Liver (tissue), 3 donors: ENCODE data around the gene FRMD4A.

Experiments
- ATF3 ChIP-seq: IDR thresholded peaks from 2 replicates; pipeline ENCODE4 v1.6.1; 2016; ENCODE audit warnings: antibody characterized with exemption
- CTCF ChIP-seq: fragments of 150-350 bp; IDR thresholded peaks from 2 replicates; pipeline ENCODE4 v1.5.1; 2017; ENCODE audit warnings: improper control_type of control experiment, low read depth, low read length; ENCODE audit not compliant: missing input control
- FOXA1 ChIP-seq: IDR thresholded peaks from 2 replicates; pipeline ENCODE4 v1.6.1; 2016; ENCODE audit warnings: antibody characterized with exemption
- GABPA ChIP-seq, 2 donors: IDR thresholded peaks in 1 of 2; conservative IDR thresholded peaks in 1 of 2; 2 replicates each; pipeline ENCODE4 v1.6.1; 2016; ENCODE audit warnings: antibody characterized with exemption in 2 of 2, mild to moderate bottlenecking in 1 of 2, moderate library complexity in 1 of 2
- JUND ChIP-seq, 2 donors: IDR thresholded peaks; 2 replicates each; pipeline ENCODE4 v1.6.1; 2016; ENCODE audit warnings: antibody characterized with exemption in 2 of 2
- RAD21 ChIP-seq, 2 donors: IDR thresholded peaks; 2 replicates each; pipeline ENCODE4 v1.6.1; 2016; ENCODE audit warnings: antibody characterized with exemption in 2 of 2, mild to moderate bottlenecking in 2 of 2
- RXRA ChIP-seq, 2 donors: IDR thresholded peaks; 2 replicates each; pipeline ENCODE4 v1.6.1; 2017 to 2018; ENCODE audit warnings: antibody characterized with exemption in 2 of 2, mild to moderate bottlenecking in 1 of 2
- SP1 ChIP-seq: IDR thresholded peaks from 2 replicates; pipeline ENCODE4 v1.6.1; 2018; ENCODE audit warnings: antibody characterized with exemption, mild to moderate bottlenecking
- TAF1 ChIP-seq: conservative IDR thresholded peaks from 2 replicates; pipeline ENCODE4 v1.6.1; 2016; ENCODE audit warnings: antibody characterized with exemption, mild to moderate bottlenecking
- YY1 ChIP-seq: IDR thresholded peaks from 2 replicates; pipeline ENCODE4 v1.6.1; 2016; ENCODE audit warnings: antibody characterized with exemption, mild to moderate bottlenecking
- TF ChIP-seq, protein P1 (sequence below): IDR thresholded peaks from 2 replicates; pipeline ENCODE4 v1.6.1; 2016; ENCODE audit warnings: antibody characterized with exemption, mild to moderate bottlenecking
- TF ChIP-seq, protein P2 (sequence below): IDR thresholded peaks from 2 replicates; pipeline ENCODE4 v1.6.1; 2016; ENCODE audit warnings: antibody characterized with exemption
- donor health status: healthy.
- donor health status: healthy.

- TF ChIP-seq CTCF (no peak), TAF1 (no peak), RAD21 (IDR thresholded peaks at IDR 0.05) (no peak), FOXA1 (no peak), RXRA (IDR thresholded peaks at IDR 0.05) (no peak), SP1 (no peak), GABPA (IDR thresholded peaks at IDR 0.05 in 1 of 2, conservative IDR thresholded peaks at IDR 0.05 in 1 of 2) (no peak), ATF3 (no peak), JUND (IDR thresholded peaks at IDR 0.05) (no peak), YY1 (no peak)
- TF ChIP-seq, protein P1, sequence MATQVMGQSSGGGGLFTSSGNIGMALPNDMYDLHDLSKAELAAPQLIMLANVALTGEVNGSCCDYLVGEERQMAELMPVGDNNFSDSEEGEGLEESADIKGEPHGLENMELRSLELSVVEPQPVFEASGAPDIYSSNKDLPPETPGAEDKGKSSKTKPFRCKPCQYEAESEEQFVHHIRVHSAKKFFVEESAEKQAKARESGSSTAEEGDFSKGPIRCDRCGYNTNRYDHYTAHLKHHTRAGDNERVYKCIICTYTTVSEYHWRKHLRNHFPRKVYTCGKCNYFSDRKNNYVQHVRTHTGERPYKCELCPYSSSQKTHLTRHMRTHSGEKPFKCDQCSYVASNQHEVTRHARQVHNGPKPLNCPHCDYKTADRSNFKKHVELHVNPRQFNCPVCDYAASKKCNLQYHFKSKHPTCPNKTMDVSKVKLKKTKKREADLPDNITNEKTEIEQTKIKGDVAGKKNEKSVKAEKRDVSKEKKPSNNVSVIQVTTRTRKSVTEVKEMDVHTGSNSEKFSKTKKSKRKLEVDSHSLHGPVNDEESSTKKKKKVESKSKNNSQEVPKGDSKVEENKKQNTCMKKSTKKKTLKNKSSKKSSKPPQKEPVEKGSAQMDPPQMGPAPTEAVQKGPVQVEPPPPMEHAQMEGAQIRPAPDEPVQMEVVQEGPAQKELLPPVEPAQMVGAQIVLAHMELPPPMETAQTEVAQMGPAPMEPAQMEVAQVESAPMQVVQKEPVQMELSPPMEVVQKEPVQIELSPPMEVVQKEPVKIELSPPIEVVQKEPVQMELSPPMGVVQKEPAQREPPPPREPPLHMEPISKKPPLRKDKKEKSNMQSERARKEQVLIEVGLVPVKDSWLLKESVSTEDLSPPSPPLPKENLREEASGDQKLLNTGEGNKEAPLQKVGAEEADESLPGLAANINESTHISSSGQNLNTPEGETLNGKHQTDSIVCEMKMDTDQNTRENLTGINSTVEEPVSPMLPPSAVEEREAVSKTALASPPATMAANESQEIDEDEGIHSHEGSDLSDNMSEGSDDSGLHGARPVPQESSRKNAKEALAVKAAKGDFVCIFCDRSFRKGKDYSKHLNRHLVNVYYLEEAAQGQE = no peak
- TF ChIP-seq, protein P2, sequence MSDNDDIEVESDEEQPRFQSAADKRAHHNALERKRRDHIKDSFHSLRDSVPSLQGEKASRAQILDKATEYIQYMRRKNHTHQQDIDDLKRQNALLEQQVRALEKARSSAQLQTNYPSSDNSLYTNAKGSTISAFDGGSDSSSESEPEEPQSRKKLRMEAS = no peak
Measured at GRCh38 chr10:14052931-14053330, 277.8 kb downstream of the FRMD4A start.
